ENCODE results near the gene VCPKMT.

Gene VCPKMT

DNA sequence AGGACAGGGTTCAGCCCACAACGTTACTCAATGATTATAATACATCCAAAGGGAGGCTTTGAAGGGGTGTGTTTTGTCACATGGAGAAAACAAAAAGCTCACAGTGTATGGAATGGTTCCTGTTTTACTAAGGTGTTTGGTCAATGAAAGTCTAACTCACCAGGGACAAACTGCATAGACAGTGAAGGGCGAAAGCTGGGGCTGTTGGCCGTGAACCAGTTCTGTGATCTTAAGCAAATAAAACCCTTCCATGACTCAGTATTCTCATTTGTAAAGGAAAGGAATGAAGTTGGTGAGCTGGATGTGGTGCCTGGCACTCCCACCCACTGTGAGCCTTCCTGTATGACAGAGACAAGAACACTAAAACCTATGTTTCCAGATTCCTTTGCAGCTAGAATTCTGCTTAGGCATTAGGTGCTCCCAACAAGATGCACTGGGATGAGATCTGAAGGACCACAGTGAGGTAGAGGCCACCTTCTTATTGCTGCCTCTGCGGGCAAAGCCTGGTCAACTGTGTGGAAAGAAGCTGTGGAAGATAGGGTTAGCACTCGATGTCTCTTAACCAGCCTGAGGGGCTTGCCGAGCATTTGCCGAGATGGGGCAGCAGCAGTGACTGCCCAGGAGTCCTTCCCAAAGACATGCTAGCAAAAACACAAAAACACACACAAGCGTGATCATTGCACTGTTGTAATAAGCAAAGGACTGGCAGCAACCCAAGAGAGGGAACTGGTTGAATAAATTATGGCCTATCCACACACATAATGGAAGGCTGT lies 48.5 kb downstream of the VCPKMT start:
- no peak for DNase-seq (ENCODE audit: low read depth)

DNA sequence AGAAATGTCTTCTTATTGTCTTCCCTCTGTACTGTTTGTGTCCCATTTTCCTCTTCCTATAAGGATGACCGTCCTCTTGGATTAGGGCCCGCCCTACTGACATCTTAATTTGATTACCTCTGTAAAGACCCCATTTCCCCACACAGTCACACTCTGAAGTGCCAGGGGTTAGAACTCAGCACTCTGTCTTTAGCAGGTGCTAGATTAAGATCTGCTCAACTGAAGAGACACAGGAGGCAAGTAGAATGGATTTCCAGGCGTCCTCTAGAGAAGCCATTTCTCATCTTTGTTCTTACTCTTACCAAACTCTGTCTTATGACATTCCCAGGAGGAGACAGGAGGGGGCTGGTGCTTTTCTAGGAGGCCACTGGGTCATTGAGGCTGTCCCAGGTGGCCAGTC lies 50.8 kb downstream of the VCPKMT start:
- DNase-seq (ENCODE audit: low read depth), result no peak

DNA sequence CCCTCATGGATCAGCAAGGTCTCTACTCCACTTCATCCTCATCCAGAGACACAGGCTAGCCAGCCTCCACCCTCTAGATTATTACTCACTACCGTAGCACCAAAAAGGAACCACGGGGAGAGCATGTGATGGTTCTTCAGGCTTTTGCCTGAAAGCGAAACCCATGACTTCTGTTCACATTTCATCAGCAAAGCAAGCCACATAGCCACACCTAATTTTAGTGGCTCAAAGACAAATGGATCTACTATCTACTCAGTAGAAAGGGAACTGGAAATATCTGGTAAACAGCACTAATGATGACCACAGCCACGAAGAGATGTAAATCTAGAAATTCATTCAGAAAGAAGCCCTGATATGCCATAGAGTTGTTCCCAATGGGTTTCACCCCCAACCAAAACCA lies 51.4 kb downstream of the VCPKMT start:
- DNase-seq (ENCODE audit: low read depth), result no peak

DNA sequence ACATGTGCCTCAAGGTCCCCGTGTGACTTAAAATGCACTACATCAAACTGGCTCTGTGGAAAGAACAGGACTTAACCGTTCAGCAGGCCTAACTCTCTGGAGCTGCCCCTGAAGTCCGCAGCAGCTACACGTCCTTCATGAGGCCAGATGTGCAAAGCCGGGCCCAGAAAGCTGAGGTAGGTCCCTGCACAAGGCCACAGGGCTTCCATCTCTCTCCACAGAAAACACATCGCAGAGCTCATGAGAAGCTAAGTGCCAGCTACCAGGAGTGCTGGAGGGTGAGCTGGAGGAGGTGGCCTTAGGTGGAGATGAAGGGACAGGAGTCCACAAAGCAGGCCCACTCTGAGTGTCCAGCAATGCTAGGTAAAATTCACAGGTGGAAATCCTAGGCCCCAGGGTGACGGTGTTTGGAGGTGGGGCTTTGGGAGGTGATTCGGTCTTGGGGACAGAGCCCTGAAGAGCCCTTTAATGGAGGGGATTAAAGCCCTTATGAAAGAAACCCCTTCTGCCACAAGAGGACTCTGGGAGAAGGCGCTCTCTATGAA lies 52.4 kb downstream of the VCPKMT start:
- DNase-seq (ENCODE audit: low read depth), result no peak

DNA sequence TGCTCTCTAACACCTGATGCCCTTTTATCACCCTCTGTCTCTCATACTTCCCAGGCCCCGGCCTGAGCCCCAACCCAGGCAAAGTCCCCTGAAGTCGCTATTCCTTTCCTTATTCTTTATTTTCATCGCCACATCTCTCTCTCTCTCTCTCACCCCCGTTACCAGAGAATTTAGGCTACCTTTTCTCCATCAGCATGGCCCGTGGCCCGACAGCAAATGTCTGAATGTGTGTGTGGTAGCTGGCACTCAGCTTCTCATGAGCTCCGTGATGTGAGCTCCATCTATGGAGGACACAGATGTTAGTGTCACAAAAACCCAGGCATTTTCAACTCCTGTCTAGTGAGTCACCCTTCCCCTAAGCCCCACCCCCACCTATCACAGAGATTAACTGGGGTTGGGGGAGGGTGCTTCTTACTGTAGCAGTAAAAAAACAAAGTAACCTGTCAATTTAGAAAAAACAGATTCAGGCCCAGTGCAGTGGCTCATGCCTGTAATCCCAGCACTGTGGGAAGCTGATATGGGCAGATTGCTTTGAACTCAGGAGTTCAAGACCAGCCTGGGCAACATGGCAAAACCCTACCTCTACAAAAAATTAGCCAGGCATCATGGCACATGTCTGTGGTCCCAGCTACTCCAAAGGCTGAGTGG lies 53.8 kb downstream of the VCPKMT start:
- DNase-seq (ENCODE audit: low read depth), result no peak

GRCh38 chr14:50061664-50062437 lies 54.5 kb downstream of the VCPKMT start:
- DNase-seq (ENCODE audit: low read depth), result no peak

GRCh38 chr14:50060871-50061663 lies 55.3 kb downstream of the VCPKMT start:
- DNase-seq (ENCODE audit: low read depth), result peak; percentile 78

- DNase-seq (ENCODE audit: low read depth), result no peak
These were observed 56.4 kb downstream of the VCPKMT start for GRCh38 chr14:50059763-50060616.

Measured in fibroblast of the conjunctiva (primary cell).